ENCODE data around the gene ASXL3.

DNA sequence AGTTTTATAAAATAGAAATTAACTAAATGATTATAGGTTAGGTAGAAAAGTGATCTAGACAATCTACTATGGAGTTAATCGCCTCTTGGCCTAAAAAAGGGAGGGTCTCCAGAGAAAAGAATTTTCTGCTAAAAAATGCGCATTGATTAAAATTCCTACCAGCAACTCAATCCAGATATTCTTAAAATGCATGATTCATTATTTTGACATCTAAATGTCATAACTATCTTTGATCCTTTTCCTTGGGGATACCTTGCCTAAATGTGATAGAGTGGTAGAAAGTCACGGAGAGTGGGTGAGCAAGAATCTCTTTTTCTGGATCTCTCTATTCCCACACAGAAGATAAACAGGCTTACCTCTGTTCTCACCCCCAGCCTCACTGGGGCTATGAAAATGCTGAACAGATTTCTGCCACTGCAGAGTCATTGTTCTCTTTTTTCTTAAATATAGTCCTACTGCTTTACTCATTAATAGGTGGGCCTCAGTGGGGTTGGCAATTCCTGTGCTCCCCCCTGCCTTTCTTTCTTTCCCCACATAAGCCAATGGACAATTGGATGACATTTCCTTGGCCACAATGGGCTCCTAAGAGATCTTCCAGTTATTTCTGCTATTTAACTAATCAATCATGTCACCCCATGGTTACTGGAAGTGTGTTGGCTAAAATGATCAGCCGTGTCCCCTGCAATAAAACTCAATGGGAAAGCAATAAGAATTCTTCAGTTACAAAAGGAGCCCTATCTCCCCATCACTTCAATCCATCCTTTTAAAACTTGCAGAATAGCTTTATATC is 5.8 kb upstream of the ASXL3 start:
- TF ChIP-seq SUZ12 (IDR thresholded peaks at IDR 0.05; ENCODE audit: extremely low read depth, insufficient read depth, insufficient read length) (no peak), ZNF274 (IDR thresholded peaks at IDR 0.05; ENCODE audit: low read depth, low read length) (no peak)

All from NT2/D1 (cell line).